GM12874 (cell line): Measurements from ENCODE around the gene LILRA1.

Experiments used
- TF ChIP-seq, protein P1 (sequence below): IDR thresholded peaks from 2 replicates; pipeline ENCODE4 v1.5.1; 2011; ENCODE audit warnings: low read depth, mild to moderate bottlenecking, control low read depth, low read length, moderate library complexity; ENCODE audit not compliant: insufficient read depth

LILRA1 gene

DNA sequence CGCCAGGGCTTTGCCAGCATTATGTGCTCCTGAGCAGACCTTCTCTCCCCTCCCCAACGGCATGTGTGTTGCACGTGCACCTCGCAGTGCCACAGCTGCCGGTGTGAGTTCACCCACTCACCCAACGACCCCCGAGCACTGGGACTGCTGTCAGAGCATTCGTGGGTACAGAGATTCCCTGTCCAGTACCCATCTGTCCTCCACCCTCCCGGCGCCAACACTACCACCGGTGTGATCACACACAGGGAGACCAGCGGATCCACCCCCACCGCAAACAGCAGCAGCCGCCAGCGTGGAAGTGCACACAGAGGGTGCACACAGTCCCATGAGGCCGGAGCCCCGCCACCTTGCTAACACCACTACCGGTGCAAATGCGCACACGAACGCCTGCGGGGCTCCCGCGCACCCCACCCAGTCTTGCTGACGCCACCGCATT, 15.9 kb downstream of the LILRA1 start:
- TF ChIP-seq, protein P1, sequence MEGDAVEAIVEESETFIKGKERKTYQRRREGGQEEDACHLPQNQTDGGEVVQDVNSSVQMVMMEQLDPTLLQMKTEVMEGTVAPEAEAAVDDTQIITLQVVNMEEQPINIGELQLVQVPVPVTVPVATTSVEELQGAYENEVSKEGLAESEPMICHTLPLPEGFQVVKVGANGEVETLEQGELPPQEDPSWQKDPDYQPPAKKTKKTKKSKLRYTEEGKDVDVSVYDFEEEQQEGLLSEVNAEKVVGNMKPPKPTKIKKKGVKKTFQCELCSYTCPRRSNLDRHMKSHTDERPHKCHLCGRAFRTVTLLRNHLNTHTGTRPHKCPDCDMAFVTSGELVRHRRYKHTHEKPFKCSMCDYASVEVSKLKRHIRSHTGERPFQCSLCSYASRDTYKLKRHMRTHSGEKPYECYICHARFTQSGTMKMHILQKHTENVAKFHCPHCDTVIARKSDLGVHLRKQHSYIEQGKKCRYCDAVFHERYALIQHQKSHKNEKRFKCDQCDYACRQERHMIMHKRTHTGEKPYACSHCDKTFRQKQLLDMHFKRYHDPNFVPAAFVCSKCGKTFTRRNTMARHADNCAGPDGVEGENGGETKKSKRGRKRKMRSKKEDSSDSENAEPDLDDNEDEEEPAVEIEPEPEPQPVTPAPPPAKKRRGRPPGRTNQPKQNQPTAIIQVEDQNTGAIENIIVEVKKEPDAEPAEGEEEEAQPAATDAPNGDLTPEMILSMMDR = no peak

DNA sequence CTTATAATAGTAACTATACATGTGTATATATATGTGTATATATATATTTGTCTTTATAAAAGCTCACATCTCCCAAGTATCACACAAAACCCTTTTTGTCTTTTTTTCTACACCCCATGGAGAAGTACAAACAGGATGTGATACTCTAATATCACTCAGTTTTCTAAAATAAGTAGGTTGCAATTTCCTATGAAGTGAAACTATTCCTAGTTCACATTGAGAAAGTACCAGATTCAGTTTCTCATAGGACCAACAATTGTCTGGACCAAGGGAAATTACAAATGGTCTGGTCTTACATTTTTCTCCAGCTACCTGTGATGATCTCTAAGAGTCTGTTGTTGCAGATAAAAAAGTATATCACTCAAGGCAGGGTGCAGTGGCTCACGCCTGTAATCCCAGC, 19.0 kb downstream of the LILRA1 start:
- TF ChIP-seq, protein P1 = no peak

DNA sequence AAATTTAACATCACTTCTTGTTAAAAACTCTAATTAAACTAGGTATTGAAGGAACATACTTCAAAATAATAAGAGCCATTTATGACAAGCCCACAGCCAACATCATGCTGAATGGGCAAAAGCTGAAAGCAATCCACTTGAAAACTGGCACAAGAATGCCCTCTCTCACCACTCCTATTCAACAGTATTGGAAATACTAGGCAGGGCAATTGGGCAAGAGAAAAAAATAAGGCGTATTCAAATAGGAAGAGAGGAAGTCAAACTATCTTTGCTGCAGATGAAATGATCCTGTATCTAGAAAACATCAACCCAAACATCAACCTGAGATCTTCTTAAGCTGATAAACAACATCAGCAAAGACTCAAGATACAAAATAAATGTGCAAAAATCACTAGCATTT, 21.3 kb downstream of the LILRA1 start:
- TF ChIP-seq, protein P1 = no peak

DNA sequence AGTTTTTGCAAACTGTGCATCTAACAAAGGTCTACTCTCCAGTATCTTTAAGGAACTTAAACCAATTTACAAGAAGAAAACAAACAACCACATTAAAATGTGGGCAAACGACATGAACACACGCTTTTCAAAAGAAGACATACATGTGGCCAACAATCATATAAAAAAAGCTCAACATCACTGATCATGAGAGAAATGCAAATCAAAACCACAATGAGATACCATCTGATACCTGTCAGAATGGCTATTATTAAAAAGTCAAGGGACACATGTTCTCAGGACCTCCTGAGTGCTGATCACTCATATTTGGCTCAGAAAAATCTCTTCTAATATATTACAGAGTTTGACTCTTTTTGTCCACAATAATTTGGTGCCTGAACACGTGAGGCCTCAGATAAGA, 22.6 kb downstream of the LILRA1 start:
- TF ChIP-seq, protein P1 = no peak

DNA sequence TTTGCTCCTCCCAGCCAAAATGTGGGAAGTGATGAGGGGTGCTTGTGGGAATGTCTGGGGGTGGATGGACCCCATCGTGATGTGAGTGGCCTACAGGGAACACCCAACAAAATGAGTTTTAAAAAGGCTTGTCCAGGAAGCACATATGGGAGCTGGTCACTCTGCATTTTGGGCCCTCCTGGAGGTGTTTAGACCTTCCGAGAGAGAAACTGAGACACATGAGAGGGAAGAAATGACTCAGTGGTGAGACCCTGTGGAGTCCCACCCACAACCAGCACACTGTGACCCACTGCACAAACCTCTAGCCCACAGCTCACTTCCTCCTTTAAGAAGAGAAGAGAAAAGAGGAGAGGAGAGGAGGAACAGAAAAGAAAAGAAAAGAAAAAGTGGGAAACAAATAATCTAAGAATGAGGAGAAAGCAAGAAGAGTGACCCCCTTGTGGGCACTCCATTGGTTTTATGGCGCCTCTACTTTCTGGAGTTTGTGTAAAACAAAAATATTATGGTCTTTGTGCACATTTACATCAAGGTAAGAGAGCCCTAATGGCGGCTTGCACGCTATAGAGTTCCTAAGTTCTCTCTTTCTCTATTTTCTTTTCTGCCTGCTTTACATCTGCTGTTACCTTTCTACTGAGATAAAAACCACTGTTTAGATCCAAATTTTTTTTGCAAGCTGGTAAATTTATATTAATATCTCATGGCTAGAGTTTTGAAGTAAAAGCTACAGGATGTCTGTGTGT, 23.6 kb downstream of the LILRA1 start:
- TF ChIP-seq, protein P1 = no peak

DNA sequence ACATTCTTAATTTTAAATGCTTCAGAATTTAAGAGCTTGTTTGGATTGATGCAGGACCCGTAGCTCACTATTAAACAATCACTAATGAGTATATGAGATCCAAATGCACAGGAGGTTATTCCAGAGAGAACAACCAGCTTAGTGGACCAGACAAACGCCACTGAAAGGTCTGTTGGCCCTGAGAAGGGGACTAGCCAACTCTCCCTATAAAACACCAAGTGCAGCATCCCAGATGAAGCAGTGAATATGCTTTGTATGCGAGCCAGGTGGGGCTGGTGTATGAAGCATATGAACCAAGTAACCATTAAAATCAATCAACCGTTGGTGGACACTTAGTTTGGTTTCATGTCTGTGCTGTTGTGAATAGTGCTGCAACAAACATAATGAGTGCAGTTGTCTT, 27.0 kb downstream of the LILRA1 start:
- TF ChIP-seq, protein P1 = no peak

DNA sequence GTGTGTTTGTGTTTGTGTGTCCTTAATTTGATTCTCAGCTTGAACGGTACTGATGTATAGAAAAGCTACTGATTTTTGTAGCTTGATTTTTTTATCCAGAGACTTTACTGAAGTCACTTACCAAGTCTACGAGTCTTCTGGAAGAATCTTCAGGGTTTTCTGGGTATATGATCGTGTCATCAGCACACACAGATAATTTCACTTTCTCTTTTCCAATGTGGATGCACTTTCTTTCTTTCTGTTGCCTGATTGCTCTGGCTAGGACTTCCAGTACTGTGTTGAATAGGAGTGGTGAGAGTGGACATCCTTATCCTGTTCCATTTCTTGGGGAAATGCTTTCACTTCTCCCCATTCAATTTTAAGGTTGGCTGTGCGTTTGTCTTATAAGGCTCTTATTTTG, 29.0 kb downstream of the LILRA1 start:
- TF ChIP-seq, protein P1 = no peak
